WERI-Rb-1 (cell line): ENCODE data around the gene TUBGCP2.

Experiments
- DNase-seq: peaks from one replicate; pipeline ENCODE4 v3.0.0-alpha.2; 2020
- H3K27ac ChIP-seq: fragments of 250-450 bp; sonication (Bioruptor Pico); 2 replicates; pipeline ENCODE4 v1.5.1; 2020; ENCODE audit warnings: mild to moderate bottlenecking, moderate library complexity
- H3K27me3 ChIP-seq: fragments of 250-450 bp; sonication (Bioruptor Pico); 2 replicates; pipeline ENCODE4 v1.5.1; 2021; ENCODE audit warnings: mild to moderate bottlenecking, low read depth, moderate library complexity; ENCODE audit not compliant: insufficient read depth, severe bottlenecking
- H3K36me3 ChIP-seq: fragments of 250-450 bp; sonication (Bioruptor Pico); 2 replicates; pipeline ENCODE4 v1.5.1; 2020; ENCODE audit warnings: mild to moderate bottlenecking, moderate library complexity
- H3K4me3 ChIP-seq: 2 replicates; pipeline ENCODE4 v1.5.1; 2011; ENCODE audit warnings: low read depth, mild to moderate bottlenecking, control low read depth, low read length
- H3K9me3 ChIP-seq: fragments of 250-450 bp; sonication (Bioruptor Pico); 2 replicates; pipeline ENCODE4 v1.5.1; 2021; ENCODE audit warnings: mild to moderate bottlenecking, moderate library complexity; ENCODE audit not compliant: severe bottlenecking
- CTCF ChIP-seq: IDR thresholded peaks from 2 replicates; pipeline ENCODE4 v1.5.1; 2011; ENCODE audit warnings: low read depth, mild to moderate bottlenecking, control low read depth, inconsistent platforms, low read length

The TUBGCP2 gene

DNA sequence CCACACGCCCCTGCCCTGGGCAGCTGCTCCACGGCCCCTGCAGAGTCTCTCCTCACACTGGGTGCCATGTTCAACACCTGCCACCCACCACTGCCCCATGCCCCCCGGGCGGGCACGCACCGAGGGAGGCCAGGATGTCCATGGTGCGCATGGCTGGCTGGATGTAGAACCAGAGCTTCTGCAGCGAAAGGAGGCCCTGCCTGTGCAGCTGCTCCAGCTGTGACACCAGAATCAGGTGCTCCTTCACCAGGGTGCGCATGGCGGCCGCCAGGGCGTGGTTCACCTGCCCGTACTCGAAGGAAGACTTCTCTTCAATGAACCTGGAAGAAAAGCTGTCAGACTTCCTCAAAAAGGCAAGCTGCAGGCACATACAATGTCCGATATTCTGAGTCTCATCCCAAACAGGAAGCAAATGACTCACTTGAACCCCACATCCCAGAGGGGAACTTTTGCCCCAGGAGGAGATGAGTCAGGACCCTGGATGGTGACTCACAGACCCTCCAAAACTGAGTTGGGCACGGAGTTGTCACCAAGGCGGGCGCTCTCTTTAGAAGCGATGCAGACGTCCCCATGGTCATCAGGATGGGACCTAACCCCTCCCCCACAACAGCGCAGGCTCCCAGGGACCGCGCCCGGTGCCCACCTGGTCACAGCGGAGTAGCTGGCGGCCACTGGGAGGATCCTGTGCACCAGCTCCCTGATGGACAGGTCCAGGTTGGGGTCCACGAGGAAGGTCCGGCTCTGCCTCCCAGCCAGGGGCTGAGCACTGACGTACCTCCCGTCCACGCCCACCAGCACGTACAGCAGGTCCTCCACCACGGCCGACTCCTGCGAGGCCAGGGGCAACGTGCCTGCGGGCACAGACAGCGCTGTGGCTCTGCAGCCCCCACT is 15.5 kb downstream of the TUBGCP2 start:
- H3K27ac ChIP-seq = no peak overlapping the region
- no peak overlapping the region for H3K4me3 ChIP-seq
- H3K27me3 ChIP-seq = no peaks in the 10 kb centered on the region
- peaks cover 56% of the 10 kb centered on the region for H3K36me3 ChIP-seq
- H3K9me3 ChIP-seq = no peaks in the 10 kb centered on the region
- no peak for TF ChIP-seq CTCF
- no peak for DNase-seq

- no peak overlapping the region for H3K27ac ChIP-seq
- peaks cover 55% of the 10 kb centered on the region for H3K36me3 ChIP-seq
- no peak for DNase-seq
- H3K4me3 ChIP-seq = no peak overlapping the region
- TF ChIP-seq CTCF = no peak
- no peaks in the 10 kb centered on the region for H3K9me3 ChIP-seq
- no peaks in the 10 kb centered on the region for H3K27me3 ChIP-seq
Measured at GRCh38 chr10:133289761-133290160, 18.9 kb downstream of the TUBGCP2 start.

DNA sequence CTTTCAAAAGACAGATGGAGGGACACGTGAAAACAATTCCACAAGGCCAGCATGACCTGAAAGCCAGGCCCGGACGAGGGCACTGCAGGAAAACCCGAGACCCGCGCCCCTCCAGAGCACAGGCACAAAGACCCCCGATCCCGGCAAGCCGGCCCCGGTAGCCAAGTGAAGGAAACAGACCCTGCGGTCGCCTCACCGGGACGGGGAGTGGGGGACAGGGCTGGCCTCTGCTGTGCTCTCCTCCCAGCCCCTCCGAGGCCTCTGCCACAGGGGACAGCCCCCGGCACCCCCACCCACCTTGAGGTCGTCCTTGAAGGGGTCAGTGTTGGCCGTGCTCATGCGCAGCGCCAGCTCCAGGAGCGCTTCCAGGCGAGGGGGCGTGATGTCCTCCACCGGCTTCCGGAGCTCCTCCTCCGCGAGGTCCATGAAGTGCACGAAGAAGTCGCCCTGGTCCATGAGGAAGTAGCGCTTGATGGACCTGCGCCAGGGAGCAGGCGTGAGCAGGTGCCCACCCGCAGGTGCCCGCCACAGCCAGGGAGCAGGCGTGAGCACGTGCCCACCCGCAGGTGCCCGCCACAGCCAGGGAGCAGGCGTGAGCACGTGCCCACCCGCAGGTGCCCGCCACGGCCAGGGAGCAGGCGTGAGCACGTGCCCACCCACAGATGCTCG is 20.7 kb downstream of the TUBGCP2 start:
- Histone ChIP-seq H3K4me3 (no peak overlapping the region), H3K9me3 (no peaks in the 10 kb centered on the region), H3K27ac (no peak overlapping the region), H3K36me3 (peaks cover 58% of the 10 kb centered on the region), H3K27me3 (no peaks in the 10 kb centered on the region)
- TF ChIP-seq CTCF = no peak
- DNase-seq = no peak

GRCh38 chr10:133286366-133286765 is 22.3 kb downstream of the TUBGCP2 start:
- peaks cover 59% of the 10 kb centered on the region for H3K36me3 ChIP-seq

DNA sequence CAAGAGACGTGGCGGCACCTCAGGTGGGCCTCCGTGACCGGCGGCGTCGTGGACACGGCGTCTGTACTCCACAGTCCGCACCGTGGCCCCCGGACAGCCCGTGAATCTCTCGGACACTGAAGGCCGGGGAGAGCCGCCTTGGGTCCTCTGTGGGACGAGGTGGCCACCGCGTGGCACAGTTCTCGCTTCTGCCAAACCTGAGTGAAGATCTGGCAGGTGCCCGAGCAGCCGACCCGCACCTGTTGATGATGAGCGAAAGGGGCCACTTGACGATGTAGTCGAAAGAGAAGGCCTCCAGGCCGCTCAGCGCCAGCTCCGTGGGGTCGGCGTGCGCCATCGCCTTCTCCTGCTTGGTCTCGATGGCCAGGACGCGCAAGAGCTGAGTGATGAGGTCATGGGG is 23.5 kb downstream of the TUBGCP2 start:
- TF ChIP-seq CTCF = no peak
- peaks cover 62% of the 10 kb centered on the region for H3K36me3 ChIP-seq
- no peaks in the 10 kb centered on the region for H3K27me3 ChIP-seq
- H3K27ac ChIP-seq = no peak overlapping the region
- DNase-seq = no peak
- no peak overlapping the region for H3K4me3 ChIP-seq
- H3K9me3 ChIP-seq = no peaks in the 10 kb centered on the region

More at GRCh38 chr10:133286366-133286765, 22.3 kb downstream of the TUBGCP2 start:
- Histone ChIP-seq H3K4me3 (no peak overlapping the region), H3K27ac (no peak overlapping the region), H3K9me3 (no peaks in the 10 kb centered on the region), H3K27me3 (no peaks in the 10 kb centered on the region)
- TF ChIP-seq CTCF = no peak
- no peak for DNase-seq
